Right cardiac atrium (tissue), 5 donors: Measurements from ENCODE around the gene ABCC5. TPM values are rescaled to one million over a fixed set of nuclear protein-coding genes. Genes with fewer than 3 reads are reported as not detected.

Experiments used
- ATAC-seq, 2 donors: fragments of 200-7000 bp; cut with Tn5 transposase; one replicate each; pipeline versions ENCODE4 v1.8.0 to v1.9.1; 2020; ENCODE audit warnings: moderate library complexity in 2 of 2, mild to moderate bottlenecking in 1 of 2
- DNase-seq, 3 donors: peaks; one replicate each; pipeline ENCODE4 v3.0.0-alpha.2; 2020
- H3K27ac ChIP-seq: one replicate; pipeline ENCODE4 v1.5.1; 2013; ENCODE audit warnings: mild to moderate bottlenecking, low read length, control low read depth, moderate library complexity
- H3K27me3 ChIP-seq: one replicate; pipeline ENCODE4 v1.6.1; 2013; ENCODE audit not compliant: control insufficient read depth, insufficient read depth
- H3K4me1 ChIP-seq: one replicate; pipeline ENCODE4 v1.6.1; 2013; ENCODE audit warnings: low read length; ENCODE audit not compliant: control insufficient read depth, insufficient read depth
- H3K4me3 ChIP-seq: one replicate; pipeline ENCODE4 v1.5.1; 2013; ENCODE audit warnings: low read length, control low read depth
- H3K9me3 ChIP-seq: one replicate; pipeline ENCODE4 v1.6.1; 2013; ENCODE audit warnings: low read length; ENCODE audit not compliant: control insufficient read depth
- WGBS: extraction: QIAGEN DNeasy Blood & Tissue Kit; methylation state at CpG from one replicate; pipeline ENCODE4 v1.1.7; 2013; 5-methylcytosine and 5-hydroxymethylcytosine counted together
- intact Hi-C, 4 donors: fragments of 100-400 bp; cut with DNase I; formaldehyde crosslinking; loops; one replicate each; pipeline versions ENCODE4 v1.11.0 to v1.14.0; 2022 to 2023
- long read RNA-seq, 4 donors: library from polyadenylated mRNA; unstranded; transcript quantifications; one replicate each; pipeline ENCODE4 v2.0.0, GENCODE V29; 2020 to 2021
- polyA plus RNA-seq: library from polyadenylated mRNA; stranded (reverse); fragments of 200-250 nt; gene quantifications from one replicate; pipeline ENCODE4 v1.2.3, GENCODE V29; 2013
- total RNA-seq, 4 donors: library from RNA; stranded (reverse); fragmentation: NEBNext Ultra II Directional; extraction: Animal tissue kit (Norgen Biotek cat#: 25700); gene quantifications; one replicate each; pipeline ENCODE4 v1.2.1, GENCODE V29; 2021
- donor health status: healthy with polysubstance abuse.
- donor health status: DM: no; HTN: yes; CAD: no.
- donor health status: DM: no; HTN: no; CAD: no.
- donor health status: DM: no; HTN: yes; CAD: no; lungs with severe emphysema.
- donor health status: DM: yes; HTN: yes; CAD: no.

ABCC5 gene
- total RNA-seq: 10 to 100 TPM; 43.5 to 60.7 (median 52.7) TPM
- polyA plus RNA-seq: 28.9 TPM
- long read RNA-seq, donor 1, full-length matches to known transcripts: 43 of 81 reads
- long read RNA-seq, donor 1, partial matches to known transcripts: 25 of 81 reads
- long read RNA-seq, donor 1, other reads (novel, unspliced or antisense): 13 of 81 reads
- long read RNA-seq, donor 2, full-length matches to known transcripts: 29 of 55 reads
- long read RNA-seq, donor 2, partial matches to known transcripts: 15 of 55 reads
- long read RNA-seq, donor 2, other reads (novel, unspliced or antisense): 11 of 55 reads
- long read RNA-seq, donor 3, full-length matches to known transcripts: 95 of 260 reads
- long read RNA-seq, donor 3, partial matches to known transcripts: 100 of 260 reads
- long read RNA-seq, donor 3, other reads (novel, unspliced or antisense): 65 of 260 reads
- long read RNA-seq, donor 4, full-length matches to known transcripts: 28 of 60 reads
- long read RNA-seq, donor 4, partial matches to known transcripts: 16 of 60 reads
- long read RNA-seq, donor 4, other reads (novel, unspliced or antisense): 16 of 60 reads

- H3K4me1 ChIP-seq: peaks cover 4% of the 10 kb centered on the region
- no peaks in the 10 kb centered on the region for H3K27me3 ChIP-seq
- peak; percentile 96 to 97 (median 97) for DNase-seq
- ATAC-seq: peak; percentile 99
- intact Hi-C loops: loop anchor here in 1 of 4 donors (10.0 kb wide), 1 partner anchor 133 kb away; the partner anchor contains the start of gene PARL
- H3K9me3 ChIP-seq: no peaks in the 10 kb centered on the region
- under 1% methylated on average over 55 of the region's 55 CpGs for WGBS
- H3K27ac ChIP-seq: peak within 1 kb of the TSS; percentile 76
- peak within 1 kb of the TSS; percentile 70 for H3K4me3 ChIP-seq
These were observed at the start of gene ABCC5 for GRCh38 chr3:184017672-184018423. TSS of gene ABCC5 (minus strand) at chr3:184017884. CDS start at chr3:184014392, 3,492 bp downstream.

GRCh38 chr3:184066211-184066610, 48.5 kb upstream of the ABCC5 start:
- Histone ChIP-seq H3K9me3 (no peaks in the 10 kb centered on the region), H3K27me3 (no peaks in the 10 kb centered on the region), H3K4me3 (no peak overlapping the region), H3K27ac (no peak overlapping the region), H3K4me1 (no peaks in the 10 kb centered on the region)
- ATAC-seq: no peak
- no peak for DNase-seq
- intact Hi-C loops: no loop called here
- 87% methylated on average over 2 of the region's 2 CpGs for WGBS

- no peaks in the 10 kb centered on the region for H3K4me1 ChIP-seq
- H3K27me3 ChIP-seq: no peaks in the 10 kb centered on the region
- H3K9me3 ChIP-seq: no peaks in the 10 kb centered on the region
- no peak overlapping the region for H3K27ac ChIP-seq
- ATAC-seq (no peak), DNase-seq (no peak)
- H3K4me3 ChIP-seq: no peak overlapping the region
- intact Hi-C loops: no loop called here
These were observed 45.0 kb upstream of the ABCC5 start for GRCh38 chr3:184062637-184063036.

- H3K27me3 ChIP-seq: no peaks in the 10 kb centered on the region
- WGBS: 47% methylated on average over 7 of the region's 7 CpGs
- DNase-seq: no peak
- H3K4me1 ChIP-seq: no peaks in the 10 kb centered on the region
- intact Hi-C loops: no loop called here
- H3K27ac ChIP-seq: no peak overlapping the region
- no peaks in the 10 kb centered on the region for H3K9me3 ChIP-seq
- ATAC-seq: no peak
- no peak overlapping the region for H3K4me3 ChIP-seq
These were observed 41.7 kb upstream of the ABCC5 start for GRCh38 chr3:184059424-184059823.

- Histone ChIP-seq H3K4me3 (no peak overlapping the region), H3K27ac (no peak overlapping the region), H3K27me3 (no peaks in the 10 kb centered on the region), H3K9me3 (no peaks in the 10 kb centered on the region), H3K4me1 (no peaks in the 10 kb centered on the region)
- DNase-seq: no peak
- no peak for ATAC-seq
- intact Hi-C loops: no loop called here
- WGBS: 60% methylated on average over 9 of the region's 9 CpGs
These were observed 40.3 kb upstream of the ABCC5 start for GRCh38 chr3:184058029-184058428.

- DNase-seq: no peak
- no peak within 1 kb of the TSS for H3K27ac ChIP-seq
- no peak for ATAC-seq
- no peaks in the 10 kb centered on the region for H3K9me3 ChIP-seq
- no peak within 1 kb of the TSS for H3K4me3 ChIP-seq
- no peaks in the 10 kb centered on the region for H3K4me1 ChIP-seq
- WGBS: 59% methylated on average over 4 of the region's 4 CpGs
- intact Hi-C loops: no loop called here
- H3K27me3 ChIP-seq: no peaks in the 10 kb centered on the region
These were observed 35.1 kb upstream of the ABCC5 start, which contains the start of gene HTR3C for GRCh38 chr3:184052767-184053166. TSS of gene HTR3C (plus strand) at chr3:184053047. CDS start at chr3:184053081, 34 bp downstream.

- intact Hi-C loops: no loop called here
- no peak for ATAC-seq
- no peaks in the 10 kb centered on the region for H3K9me3 ChIP-seq
- DNase-seq: no peak
- H3K27me3 ChIP-seq: no peaks in the 10 kb centered on the region
- H3K4me1 ChIP-seq: no peaks in the 10 kb centered on the region
- no peak overlapping the region for H3K4me3 ChIP-seq
- H3K27ac ChIP-seq: no peak overlapping the region
- whole genome bisulfite sequencing: 84% methylated on average over 7 of the region's 7 CpGs
These were observed 32.6 kb upstream of the ABCC5 start for GRCh38 chr3:184050217-184050847.

- no peaks in the 10 kb centered on the region for H3K4me1 ChIP-seq
- 86% methylated on average over 5 of the region's 5 CpGs for WGBS
These were observed 28.3 kb upstream of the ABCC5 start for GRCh38 chr3:184045995-184046394.

GRCh38 chr3:184042617-184043016, 24.9 kb upstream of the ABCC5 start:
- no peaks in the 10 kb centered on the region for H3K9me3 ChIP-seq
- no peak for ATAC-seq
- H3K4me3 ChIP-seq: no peak overlapping the region
- no peak for DNase-seq
- 79% methylated on average over 1 of the region's 1 CpG for WGBS
- no peaks in the 10 kb centered on the region for H3K27me3 ChIP-seq
- intact Hi-C loops: no loop called here
- no peak overlapping the region for H3K27ac ChIP-seq
- no peaks in the 10 kb centered on the region for H3K4me1 ChIP-seq

More at GRCh38 chr3:184045995-184046394, 28.3 kb upstream of the ABCC5 start:
- ATAC-seq (no peak), DNase-seq (no peak)
- Histone ChIP-seq H3K27me3 (no peaks in the 10 kb centered on the region), H3K4me3 (no peak overlapping the region), H3K9me3 (no peaks in the 10 kb centered on the region), H3K27ac (no peak overlapping the region)
- intact Hi-C loops: no loop called here

GRCh38 chr3:184040010-184040409, 22.3 kb upstream of the ABCC5 start:
- DNase-seq (no peak), ATAC-seq (no peak)
- no peak overlapping the region for H3K27ac ChIP-seq
- no peaks in the 10 kb centered on the region for H3K9me3 ChIP-seq
- H3K27me3 ChIP-seq: no peaks in the 10 kb centered on the region
- 37% methylated on average over 3 of the region's 3 CpGs for WGBS
- intact Hi-C loops: no loop called here
- no peaks in the 10 kb centered on the region for H3K4me1 ChIP-seq
- H3K4me3 ChIP-seq: no peak overlapping the region
